IMR-90 (cell line): ENCODE data around the gene C2. TPM values are rescaled to one million over a fixed set of nuclear protein-coding genes. Genes with fewer than 3 reads are reported as not detected.
"Not testable (repeated sequence)": the region's sequence is repeated elsewhere in the genome, so short reads cannot be mapped to it uniquely, and the experiment has no call there.

ENCODE experiments used
- ATAC-seq: fragments of 200-7000 bp; cut with Tn5 transposase; 2 replicates; pipeline ENCODE4 v1.9.1; 2020; ENCODE audit warnings: low read depth, mild to moderate bottlenecking, moderate library complexity
- BruUV-seq: library from RNA; stranded (reverse); fragments of 400-500 nt; replicated peaks from 2 replicates; lab custom pipeline; 2021; lab: Mats Ljungman, UMichigan
- CTCF ChIA-PET: fragments of 300-600 bp; formaldehyde crosslinking; extraction: SDS; loops from one replicate; lab custom pipeline; 2021; ENCODE audit warnings: antibody characterized with exemption; lab: Yijun Ruan, JAX
- POLR2A ChIA-PET: fragments of 300-600 bp; sonication (Branson Sonifier 250); formaldehyde crosslinking; loops from one replicate; lab custom pipeline; 2022; ENCODE audit warnings: antibody characterized with exemption; ENCODE audit not compliant: unreplicated experiment; lab: Charles Lee
- DNase-seq: peaks from one replicate; pipeline ENCODE4 v3.0.0; 2013
- H2AFZ ChIP-seq: replicated peaks from 2 replicates; pipeline ENCODE3; 2013; ENCODE audit warnings: low read length, mild to moderate bottlenecking; ENCODE audit not compliant: poor library complexity
- H2AK5ac ChIP-seq: 2 replicates; pipeline ENCODE4 v1.6.1; 2013; ENCODE audit warnings: low read depth, low read length, inconsistent platforms
- H2AK9ac ChIP-seq: replicated peaks from 2 replicates; pipeline ENCODE3; 2013; ENCODE audit warnings: mild to moderate bottlenecking, low read depth, low read length, moderate library complexity; ENCODE audit not compliant: poor library complexity
- H2BK120ac ChIP-seq: 2 replicates; pipeline ENCODE4 v1.6.1; 2013; ENCODE audit warnings: low read depth, low read length, inconsistent platforms
- H2BK15ac ChIP-seq: 3 replicates; pipeline ENCODE4 v1.6.1; 2013; ENCODE audit warnings: low read depth, low read length, inconsistent platforms
- H2BK20ac ChIP-seq: 2 replicates; pipeline ENCODE4 v1.6.1; 2013; ENCODE audit warnings: low read depth, mild to moderate bottlenecking, inconsistent platforms, low read length, moderate library complexity
- H2BK5ac ChIP-seq: 2 replicates; pipeline ENCODE4 v1.6.1; 2013; ENCODE audit warnings: mild to moderate bottlenecking, low read depth, low read length, inconsistent platforms; ENCODE audit not compliant: poor library complexity, severe bottlenecking
- H3K14ac ChIP-seq: replicated peaks from 2 replicates; pipeline ENCODE4 v1.6.1; 2013; ENCODE audit warnings: low read depth, low read length, inconsistent platforms
- H3K18ac ChIP-seq: 2 replicates; pipeline ENCODE4 v1.6.1; 2013; ENCODE audit warnings: low read depth, low read length, control low read depth
- H3K23ac ChIP-seq: 2 replicates; pipeline ENCODE4 v1.6.1; 2013; ENCODE audit warnings: low read depth, low read length, inconsistent platforms
- H3K27ac ChIP-seq: 2 replicates; pipeline ENCODE4 v1.5.1; 2013; ENCODE audit warnings: mild to moderate bottlenecking, control low read depth, low read length; ENCODE audit not compliant: insufficient read depth
- H3K27me3 ChIP-seq: 2 replicates; pipeline ENCODE4 v1.6.1; 2013; ENCODE audit warnings: low read length; ENCODE audit not compliant: control insufficient read depth, insufficient read depth
- H3K36me3 ChIP-seq: 2 replicates; pipeline ENCODE4 v1.6.1; 2013; ENCODE audit warnings: low read length, mixed read lengths; ENCODE audit not compliant: control insufficient read depth, insufficient read depth
- H3K4ac ChIP-seq: 2 replicates; pipeline ENCODE4 v1.6.1; 2013; ENCODE audit warnings: low read depth, low read length, inconsistent platforms
- H3K4me1 ChIP-seq: 2 replicates; pipeline ENCODE4 v1.6.1; 2013; ENCODE audit warnings: low read length, mixed read lengths; ENCODE audit not compliant: control insufficient read depth, insufficient read depth
- H3K4me2 ChIP-seq: 2 replicates; pipeline ENCODE4 v1.6.1; 2013; ENCODE audit warnings: low read depth, mild to moderate bottlenecking, control low read depth, low read length, moderate library complexity
- H3K4me3 ChIP-seq: 2 replicates; pipeline ENCODE4 v1.5.1; 2013; ENCODE audit warnings: low read depth, mild to moderate bottlenecking, control low read depth, low read length, moderate library complexity; ENCODE audit not compliant: insufficient read depth
- H3K56ac ChIP-seq: 2 replicates; pipeline ENCODE4 v1.6.1; 2013; ENCODE audit warnings: low read length, inconsistent platforms; ENCODE audit not compliant: insufficient read depth; ENCODE audit errors: extremely low read depth
- H3K79me1 ChIP-seq, 2 experiments: 2 replicates each; pipeline ENCODE4 v1.6.1; 2013; ENCODE audit warnings: low read length in 2 of 2, inconsistent platforms in 1 of 2, low read depth in 1 of 2
- H3K9ac ChIP-seq: 2 replicates; pipeline ENCODE4 v1.6.1; 2013; ENCODE audit warnings: low read depth, low read length, control low read depth
- H3K9me1 ChIP-seq: 2 replicates; pipeline ENCODE4 v1.6.1; 2013; ENCODE audit warnings: low read length, inconsistent platforms; ENCODE audit not compliant: insufficient read depth
- H3K9me3 ChIP-seq: 2 replicates; pipeline ENCODE4 v1.6.1; 2013; ENCODE audit warnings: low read length; ENCODE audit not compliant: control insufficient read depth, insufficient read depth
- H4K20me1 ChIP-seq: 2 replicates; pipeline ENCODE4 v1.6.1; 2013; ENCODE audit warnings: low read length, inconsistent platforms; ENCODE audit not compliant: insufficient read depth
- H4K5ac ChIP-seq: 2 replicates; pipeline ENCODE4 v1.6.1; 2013; ENCODE audit warnings: mild to moderate bottlenecking, low read depth, low read length, control low read depth
- H4K8ac ChIP-seq, 2 experiments: 2 replicates each; pipeline ENCODE4 v1.6.1; 2013; ENCODE audit warnings: low read depth in 2 of 2, low read length in 2 of 2, control low read depth in 1 of 2, inconsistent platforms in 1 of 2
- H4K91ac ChIP-seq: 2 replicates; pipeline ENCODE4 v1.6.1; 2013; ENCODE audit warnings: low read depth, low read length, inconsistent platforms; ENCODE audit not compliant: insufficient read depth
- CEBPB ChIP-seq: IDR thresholded peaks from 2 replicates; pipeline ENCODE4 v1.6.1; 2012; ENCODE audit warnings: low read depth, low read length, improper control_type of control experiment
- CHD1 ChIP-seq: IDR thresholded peaks from 2 replicates; pipeline ENCODE4 v1.6.1; 2012; ENCODE audit warnings: low read depth, low read length, improper control_type of control experiment
- MAZ ChIP-seq: IDR thresholded peaks from 2 replicates; pipeline ENCODE4 v1.6.1; 2012; ENCODE audit warnings: low read depth, mild to moderate bottlenecking, low read length, improper control_type of control experiment, moderate library complexity, borderline replicate concordance
- SMC3 ChIP-seq: fragments of 150-350 bp; IDR thresholded peaks from 2 replicates; pipeline ENCODE4 v1.6.1; 2016; ENCODE audit warnings: low read depth, mild to moderate bottlenecking, antibody characterized with exemption, low read length, moderate library complexity
- WGBS, 2 experiments: methylation state at CpG; one replicate each; pipeline versions ENCODE4 v1.1.5 to v1.1.7; 2013; ENCODE audit warnings: missing lambda C conversion rate in 2 of 2; ENCODE audit not compliant: insufficient read length in 1 of 2; ENCODE audit errors: extremely low coverage in 2 of 2; 5-methylcytosine and 5-hydroxymethylcytosine counted together
- dilution Hi-C: fragments of 300-500 bp; cut with HindIII; formaldehyde crosslinking; loops from one replicate; pipeline ENCODE4 v1.14.3; 2018; ENCODE audit warnings: low sequenced_read_pairs; ENCODE audit not compliant: unreplicated experiment
- in situ Hi-C: fragments of 300-500 bp; cut with MboI; formaldehyde crosslinking; loops from 3 replicates; pipeline ENCODE4 v1.14.3; 2019; ENCODE audit warnings: low sequenced_read_pairs, inconsistent platforms, mixed read lengths
- intact Hi-C: fragments of 100-400 bp; cut with micrococcal nuclease; formaldehyde crosslinking; loops from 2 replicates; pipeline ENCODE4 v1.10.0; 2022
- polyA plus RNA-seq, 3 experiments: library from polyadenylated mRNA; depleted of rRNA; stranded (reverse); fragments of >200 nt; gene quantifications; 2 replicates each; pipeline ENCODE4 v1.2.3, GENCODE V29; 2012; ENCODE audit warnings: low replicate concordance in 1 of 3
- total RNA-seq: library from RNA; depleted of rRNA; stranded (reverse); fragments of >200 nt; gene quantifications from 2 replicates; pipeline ENCODE4 v1.2.3, GENCODE V29; 2012
- TF ChIP-seq, protein P1 (sequence below): fragments of 150-350 bp; IDR thresholded peaks from 2 replicates; pipeline ENCODE4 v1.6.1; 2017; ENCODE audit warnings: mild to moderate bottlenecking, antibody characterized with exemption, low read length, low read depth

The C2 gene
- total and polyA plus RNA-seq, 2 of the 4 experiments (the other 2 are of a cell fraction): 0.18 to 0.19 TPM

DNA sequence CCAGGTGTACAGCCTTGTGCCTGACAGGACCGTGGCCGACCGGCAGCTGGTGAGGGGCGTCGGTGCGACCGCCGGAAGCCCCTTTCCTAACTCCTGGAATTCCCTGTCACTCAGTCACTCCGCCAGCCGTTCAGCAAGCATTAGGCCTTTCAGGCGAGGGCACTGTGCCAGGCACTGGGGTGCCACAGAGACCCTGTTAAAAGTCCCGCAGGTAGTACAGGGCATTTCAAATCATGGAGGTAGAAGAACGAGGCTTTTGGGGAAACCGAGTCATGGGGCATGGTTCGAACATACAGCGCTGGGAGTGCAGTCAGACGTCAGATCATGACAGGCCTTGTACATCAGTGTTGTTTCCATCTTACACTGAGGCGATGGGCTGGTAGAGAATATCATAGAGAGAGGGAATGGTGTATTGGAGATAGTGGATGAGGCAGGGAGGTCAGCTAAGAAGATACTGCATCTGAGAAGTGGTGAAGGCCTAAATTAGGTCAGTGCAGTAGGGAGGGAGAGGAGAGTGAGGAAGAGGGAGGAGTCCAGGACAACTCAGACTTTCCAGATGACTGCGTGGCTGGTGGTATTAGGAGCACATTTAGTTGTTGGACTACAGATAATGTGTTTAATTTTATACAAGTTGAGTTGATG is 45.3 kb downstream of the C2 start:
- H3K4me2 ChIP-seq: peak overlapping the region; percentile 94
- H3K23ac ChIP-seq: peak overlapping the region; percentile 75
- peak overlapping the region; percentile 23 for H3K18ac ChIP-seq
- H3K27ac ChIP-seq: peak overlapping the region; percentile 93
- H3K56ac ChIP-seq: peak overlapping the region; percentile 59
- peak overlapping the region; percentile 60 for H3K4me3 ChIP-seq
- POLR2A ChIA-PET: interaction anchor here (1.8 kb wide), 1 partner anchor 14 kb away, joined by 10 read pairs; the partner anchor contains the start of genes NELFE and SKIC2
- peak overlapping the region; percentile 99 for H4K91ac ChIP-seq
- CTCF ChIA-PET: no interaction called here
- peak overlapping the region; percentile 90 for H3K14ac ChIP-seq
- peak overlapping the region; percentile 98 to 99 for H4K8ac ChIP-seq
- WGBS, 2 experiments: 18% methylated on average over 9 of the region's 19 CpGs; no CpG with 5 or more reads in 1 of the 2 experiments
- DNase-seq (peak; percentile 51), ATAC-seq (peak; percentile 2; the same call in 1 of the 2 replicates)
- peak overlapping the region; percentile 76 for H2AK5ac ChIP-seq
- dilution Hi-C loops (no loop called here), intact Hi-C loops (loop anchor here (1.0 kb wide), 1 partner anchor 14 kb away; the partner anchor contains the start of gene SKIC2), in situ Hi-C loops (loop anchor here (10.0 kb wide), 2 partner anchors 142 to 202 kb away; partner anchors contain the start of genes AGPAT1 and RNF5)
- peak overlapping the region; percentile 33; the same call in 1 of the 3 replicates for H2BK15ac ChIP-seq
- H4K5ac ChIP-seq: peak overlapping the region; percentile 81
- H3K9me3 ChIP-seq: no peaks in the 10 kb centered on the region
- no peaks in the 10 kb centered on the region for H3K27me3 ChIP-seq
- H2AFZ ChIP-seq: peak overlapping the region; percentile 98
- H2BK5ac ChIP-seq: peak overlapping the region; percentile 91
- peaks cover 11% of the 10 kb centered on the region for H3K4me1 ChIP-seq
- H2AK9ac ChIP-seq: peak overlapping the region; percentile 85
- peaks cover 19 to 47% of the 10 kb centered on the region in 2 experiments for H3K79me1 ChIP-seq
- no TSS peak for BruUV-seq
- peaks cover 25% of the 10 kb centered on the region for H3K36me3 ChIP-seq
- no peak for TF ChIP-seq CEBPB
- 0 out of 2 replicates have a peak, but pooled peaks have one; percentile 30 for TF ChIP-seq MAZ
- TF ChIP-seq, protein P1, sequence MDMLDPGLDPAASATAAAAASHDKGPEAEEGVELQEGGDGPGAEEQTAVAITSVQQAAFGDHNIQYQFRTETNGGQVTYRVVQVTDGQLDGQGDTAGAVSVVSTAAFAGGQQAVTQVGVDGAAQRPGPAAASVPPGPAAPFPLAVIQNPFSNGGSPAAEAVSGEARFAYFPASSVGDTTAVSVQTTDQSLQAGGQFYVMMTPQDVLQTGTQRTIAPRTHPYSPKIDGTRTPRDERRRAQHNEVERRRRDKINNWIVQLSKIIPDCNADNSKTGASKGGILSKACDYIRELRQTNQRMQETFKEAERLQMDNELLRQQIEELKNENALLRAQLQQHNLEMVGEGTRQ: no peak
- TF ChIP-seq SMC3: no peak
- peak; percentile 47; the same call in 1 of the 2 replicates for TF ChIP-seq CHD1
- peak overlapping the region; percentile 94 for H3K4ac ChIP-seq
- H2BK120ac ChIP-seq: peak overlapping the region; percentile 13; the same call in 1 of the 2 replicates
- peaks cover 6% of the 10 kb centered on the region; the same call in 1 of the 2 replicates for H3K9me1 ChIP-seq
- no peaks in the 10 kb centered on the region for H4K20me1 ChIP-seq
- no peak overlapping the region for H2BK20ac ChIP-seq
- peak overlapping the region; percentile 77 for H3K9ac ChIP-seq

DNA sequence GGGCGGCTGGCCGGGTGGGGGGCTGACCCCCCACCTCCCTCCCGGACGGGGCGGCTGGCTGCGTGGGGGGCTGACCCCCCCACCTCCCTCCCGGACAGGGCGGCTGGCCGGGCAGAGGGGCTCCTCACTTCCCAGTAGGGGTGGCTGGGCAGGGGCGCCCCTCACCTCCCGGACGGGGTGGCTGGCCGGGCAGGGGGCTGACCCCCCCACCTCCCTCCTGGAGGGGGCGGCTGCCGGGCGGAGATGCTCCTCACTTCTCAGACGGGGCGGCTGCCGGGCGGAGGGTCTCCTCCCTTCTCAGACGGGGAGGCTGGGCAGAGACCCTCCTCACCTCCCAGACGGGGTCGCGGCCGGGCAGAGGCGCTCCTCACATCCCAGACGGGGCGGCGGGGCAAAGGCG is 48.5 kb downstream of the C2 start:
- CTCF ChIA-PET, H2BK120ac ChIP-seq, H3K18ac ChIP-seq, H3K9me3 ChIP-seq, H2AK5ac ChIP-seq, H2AK9ac ChIP-seq, H3K27me3 ChIP-seq, H3K4me1 ChIP-seq, DNase-seq, H3K4me2 ChIP-seq, H3K27ac ChIP-seq, H3K23ac ChIP-seq, H4K91ac ChIP-seq, H3K36me3 ChIP-seq, H3K56ac ChIP-seq, H2AFZ ChIP-seq, H2BK20ac ChIP-seq, intact Hi-C loops, H2BK15ac ChIP-seq, BruUV-seq, H4K8ac ChIP-seq, ATAC-seq, H3K9me1 ChIP-seq, H3K4ac ChIP-seq, POLR2A ChIA-PET, H3K4me3 ChIP-seq, H4K5ac ChIP-seq, H4K20me1 ChIP-seq, H3K14ac ChIP-seq, H2BK5ac ChIP-seq, dilution Hi-C loops, H3K9ac ChIP-seq: not testable (repeated sequence)
- WGBS, 2 experiments: no CpG with 5 or more reads among the region's 30 CpGs
- in situ Hi-C loops: loop anchor here (10.0 kb wide), 2 partner anchors 139 to 199 kb away; partner anchors contain the start of genes AGPAT1 and RNF5
- peaks cover 19 to 40% of the 10 kb centered on the region in 2 experiments for H3K79me1 ChIP-seq
